Keratinocyte (primary cell): ENCODE measurements around the gene NFAT5. TPM values are rescaled to one million over a fixed set of nuclear protein-coding genes. Genes with fewer than 3 reads are reported as not detected.

Experiments used
- DNase-seq: peaks from one replicate; pipeline ENCODE4 v3.0.0-alpha.2; 2011; ENCODE audit warnings: low read depth, missing footprints, low spot score
- FAIRE-seq: peaks from 2 replicates; lab custom pipeline; 2011; peaks lifted over from hg19 to GRCh38; lab: Jason Lieb, UNC
- H2AFZ ChIP-seq: 2 replicates; pipeline ENCODE4 v1.6.0; 2012; ENCODE audit warnings: low read length, control low read depth, inconsistent platforms; ENCODE audit not compliant: control insufficient read depth
- H3K27ac ChIP-seq: 2 replicates; pipeline ENCODE4 v1.5.1; 2011; ENCODE audit warnings: low read length; ENCODE audit not compliant: control insufficient read depth, insufficient read depth
- H3K27me3 ChIP-seq: 3 replicates; pipeline ENCODE4 v1.6.0; 2011; ENCODE audit warnings: low read length; ENCODE audit not compliant: control insufficient read depth, insufficient read depth; ENCODE audit errors: extremely low read depth
- H3K36me3 ChIP-seq, 2 experiments: 2 replicates in 1 of 2; 3 replicates in 1 of 2; pipeline ENCODE4 v1.5.1; 2011; ENCODE audit warnings: low read length in 2 of 2, mild to moderate bottlenecking in 1 of 2; ENCODE audit not compliant: control insufficient read depth in 2 of 2, insufficient read depth in 2 of 2; ENCODE audit errors: extremely low read depth in 1 of 2
- H3K4me1 ChIP-seq: 3 replicates; pipeline ENCODE4 v1.5.1; 2011; ENCODE audit warnings: low read length; ENCODE audit not compliant: control insufficient read depth, insufficient read depth; ENCODE audit errors: extremely low read depth
- H3K4me2 ChIP-seq: 3 replicates; pipeline ENCODE4 v1.6.0; 2011; ENCODE audit warnings: low read depth, low read length; ENCODE audit not compliant: control insufficient read depth, insufficient read depth; ENCODE audit errors: extremely low read depth
- H3K4me3 ChIP-seq, 3 experiments: fragments of 200-600 bp in 1 of 3; sonication (generic) in 1 of 3; 2 replicates in 2 of 3; 3 replicates in 1 of 3; pipeline ENCODE4 v1.5.1; 2011 to 2016; ENCODE audit warnings: low read length in 3 of 3, mild to moderate bottlenecking in 3 of 3, control low read depth in 2 of 3, inconsistent platforms in 1 of 3, low read depth in 1 of 3, mixed read lengths in 1 of 3, mixed run types in 1 of 3, moderate library complexity in 1 of 3; ENCODE audit not compliant: control insufficient read depth in 2 of 3, insufficient read depth in 2 of 3; ENCODE audit errors: extremely low read depth in 1 of 3
- H3K79me2 ChIP-seq: 2 replicates; pipeline ENCODE4 v1.6.0; 2012; ENCODE audit warnings: low read length; ENCODE audit not compliant: control insufficient read depth, insufficient read depth
- H3K9ac ChIP-seq: 3 replicates; pipeline ENCODE4 v1.6.0; 2011; ENCODE audit warnings: low read length; ENCODE audit not compliant: control insufficient read depth, insufficient read depth; ENCODE audit errors: extremely low read depth
- H3K9me1 ChIP-seq: 3 replicates; pipeline ENCODE4 v1.6.0; 2011; ENCODE audit warnings: low read length; ENCODE audit not compliant: control insufficient read depth, insufficient read depth; ENCODE audit errors: extremely low read depth
- H3K9me3 ChIP-seq: 2 replicates; pipeline ENCODE4 v1.5.1; 2012; ENCODE audit warnings: low read depth, low read length; ENCODE audit not compliant: control insufficient read depth
- H4K20me1 ChIP-seq: 3 replicates; pipeline ENCODE4 v1.6.0; 2011; ENCODE audit warnings: low read length; ENCODE audit not compliant: control insufficient read depth, insufficient read depth; ENCODE audit errors: extremely low read depth
- EZH2 ChIP-seq: IDR thresholded peaks from one replicate; pipeline ENCODE4 v1.6.1; 2012; ENCODE audit warnings: inconsistent platforms, mild to moderate bottlenecking, low read length, moderate library complexity
- dilution Hi-C: fragments of 300-500 bp; cut with MboI; formaldehyde crosslinking; loops from one replicate; pipeline ENCODE4 v1.7.0; 2020; ENCODE audit warnings: low sequenced_read_pairs; ENCODE audit not compliant: extremely low pct_ligation_motif_present
- polyA plus RNA-seq, 5 experiments: library from polyadenylated mRNA; depleted of rRNA in 3 of 5; stranded (reverse) in 3 of 5; stranded (forward) in 1 of 5; unstranded in 1 of 5; fragments of >200 nt; gene quantifications; 1 replicate in 1 of 5; 2 replicates in 3 of 5; 3 replicates in 1 of 5; pipeline versions ENCODE4 v1.2.1 to v1.2.3, GENCODE V29; 2011 to 2012; ENCODE audit warnings: missing spikeins in 2 of 5, low read depth in 1 of 5, low replicate concordance in 1 of 5
- TF ChIP-seq, protein P1 (sequence below), 3 experiments: IDR thresholded peaks in 1 of 3; conservative IDR thresholded peaks in 1 of 3; optimal IDR thresholded peaks in 1 of 3; 2 replicates in 2 of 3; 3 replicates in 1 of 3; pipeline versions ENCODE3 to v1.5.1; 2011; ENCODE audit warnings: low read length in 3 of 3, mild to moderate bottlenecking in 3 of 3, moderate library complexity in 2 of 3, control low read depth in 1 of 3, inconsistent platforms in 1 of 3; ENCODE audit not compliant: insufficient read depth in 2 of 3; ENCODE audit errors: extremely low read depth in 1 of 3

NFAT5 gene
- polyA plus RNA-seq, 1 donor (not counting 4 experiments of a cell fraction or from before 2014, with no cell fraction given) = 24.9 TPM

DNA sequence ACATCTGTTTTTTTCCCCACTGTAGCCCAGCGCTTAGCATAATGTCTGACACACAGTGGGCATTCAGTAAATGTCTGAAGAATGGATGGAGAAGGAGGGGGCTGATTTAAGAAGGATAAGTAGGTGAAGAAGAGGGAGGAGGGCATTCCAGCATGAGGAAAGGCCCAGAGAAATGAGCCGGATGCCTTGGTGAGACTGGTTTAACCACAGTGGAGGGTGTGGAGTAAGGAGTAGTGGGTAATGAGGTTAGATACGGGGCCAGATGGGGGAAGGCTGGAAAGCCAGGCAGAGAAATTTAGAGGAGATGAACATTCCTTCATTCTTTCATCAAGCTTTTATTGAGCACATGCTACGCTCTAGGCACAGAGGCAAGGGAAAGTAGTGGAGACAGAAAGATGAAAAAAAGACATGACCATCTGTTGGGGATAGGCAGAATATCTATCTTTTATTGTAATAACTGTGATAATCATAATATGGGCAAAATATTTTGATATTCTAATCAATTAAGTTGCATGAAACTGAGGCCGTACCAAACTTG lies 43.7 kb upstream of the NFAT5 start:
- no peak overlapping the region for H3K4me3 ChIP-seq
- H3K4me1 ChIP-seq = peaks cover 7% of the 10 kb centered on the region
- H3K36me3 ChIP-seq = no peaks in the 10 kb centered on the region
- no peaks in the 10 kb centered on the region for H3K9me1 ChIP-seq
- H3K27me3 ChIP-seq = no peaks in the 10 kb centered on the region
- TF ChIP-seq EZH2 = no peak
- TF ChIP-seq, protein P1, sequence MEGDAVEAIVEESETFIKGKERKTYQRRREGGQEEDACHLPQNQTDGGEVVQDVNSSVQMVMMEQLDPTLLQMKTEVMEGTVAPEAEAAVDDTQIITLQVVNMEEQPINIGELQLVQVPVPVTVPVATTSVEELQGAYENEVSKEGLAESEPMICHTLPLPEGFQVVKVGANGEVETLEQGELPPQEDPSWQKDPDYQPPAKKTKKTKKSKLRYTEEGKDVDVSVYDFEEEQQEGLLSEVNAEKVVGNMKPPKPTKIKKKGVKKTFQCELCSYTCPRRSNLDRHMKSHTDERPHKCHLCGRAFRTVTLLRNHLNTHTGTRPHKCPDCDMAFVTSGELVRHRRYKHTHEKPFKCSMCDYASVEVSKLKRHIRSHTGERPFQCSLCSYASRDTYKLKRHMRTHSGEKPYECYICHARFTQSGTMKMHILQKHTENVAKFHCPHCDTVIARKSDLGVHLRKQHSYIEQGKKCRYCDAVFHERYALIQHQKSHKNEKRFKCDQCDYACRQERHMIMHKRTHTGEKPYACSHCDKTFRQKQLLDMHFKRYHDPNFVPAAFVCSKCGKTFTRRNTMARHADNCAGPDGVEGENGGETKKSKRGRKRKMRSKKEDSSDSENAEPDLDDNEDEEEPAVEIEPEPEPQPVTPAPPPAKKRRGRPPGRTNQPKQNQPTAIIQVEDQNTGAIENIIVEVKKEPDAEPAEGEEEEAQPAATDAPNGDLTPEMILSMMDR (optimal IDR thresholded peaks at IDR 0.05 in 1 of 3, IDR thresholded peaks at IDR 0.05 in 1 of 3, conservative IDR thresholded peaks at IDR 0.05 in 1 of 3; ENCODE audit: extremely low read depth in 1 of 3, insufficient read depth in 2 of 3, low read length in 3 of 3) = no peak
- no peak overlapping the region for H2AFZ ChIP-seq
- H3K9ac ChIP-seq = no peak overlapping the region
- no peak overlapping the region for H3K4me2 ChIP-seq
- H3K27ac ChIP-seq = no peak overlapping the region
- DNase-seq = no peak
- dilution Hi-C loops = no loop called here
- no peaks in the 10 kb centered on the region for H3K79me2 ChIP-seq
- no peaks in the 10 kb centered on the region for H3K9me3 ChIP-seq
- no peaks in the 10 kb centered on the region for H4K20me1 ChIP-seq
- no peak for FAIRE-seq

- DNase-seq (no peak), FAIRE-seq (no peak)
- no peak overlapping the region for H3K4me2 ChIP-seq
- H2AFZ ChIP-seq = no peak overlapping the region
- TF ChIP-seq, protein P1 (optimal IDR thresholded peaks at IDR 0.05 in 1 of 3, IDR thresholded peaks at IDR 0.05 in 1 of 3, conservative IDR thresholded peaks at IDR 0.05 in 1 of 3; ENCODE audit: extremely low read depth in 1 of 3, insufficient read depth in 2 of 3, low read length in 3 of 3) = no peak
- no peak for TF ChIP-seq EZH2
- H3K27me3 ChIP-seq = no peaks in the 10 kb centered on the region
- peaks cover 7% of the 10 kb centered on the region for H3K4me1 ChIP-seq
- no peak overlapping the region for H3K9ac ChIP-seq
- H4K20me1 ChIP-seq = no peaks in the 10 kb centered on the region
- dilution Hi-C loops = no loop called here
- no peaks in the 10 kb centered on the region for H3K9me3 ChIP-seq
- no peaks in the 10 kb centered on the region for H3K9me1 ChIP-seq
- no peak overlapping the region for H3K4me3 ChIP-seq
- H3K27ac ChIP-seq = no peak overlapping the region
- no peaks in the 10 kb centered on the region for H3K79me2 ChIP-seq
- H3K36me3 ChIP-seq = no peaks in the 10 kb centered on the region
Measured at GRCh38 chr16:69522732-69523404, 42.9 kb upstream of the NFAT5 start.
